ENCODE data around the gene GP5.

GP5 gene

GRCh38 chr3:194375473-194376240 is 23.4 kb downstream of the GP5 start:
- DNase-seq = no peak

DNA sequence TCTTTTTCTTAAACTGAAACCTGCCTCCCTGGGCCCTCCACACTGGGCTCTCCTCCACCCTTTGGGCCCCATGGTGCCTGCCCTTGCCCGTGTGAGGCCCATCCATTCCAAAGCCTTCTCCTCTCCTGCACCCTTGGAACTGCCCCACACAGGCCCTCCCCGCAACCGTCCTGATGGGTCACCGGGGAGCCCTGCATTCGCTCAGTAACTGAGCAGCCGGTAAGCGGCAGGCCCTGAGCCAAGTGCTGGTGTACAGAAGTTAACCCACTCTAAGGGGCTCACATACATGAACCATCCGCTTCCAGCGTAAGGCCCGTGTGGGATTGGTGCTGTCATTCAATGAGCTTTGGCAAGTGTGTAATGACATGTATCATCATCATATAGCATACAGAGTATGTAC is 24.1 kb downstream of the GP5 start:
- DNase-seq = no peak

- DNase-seq = no peak
These were observed 25.2 kb downstream of the GP5 start for GRCh38 chr3:194373899-194374298.

DNA sequence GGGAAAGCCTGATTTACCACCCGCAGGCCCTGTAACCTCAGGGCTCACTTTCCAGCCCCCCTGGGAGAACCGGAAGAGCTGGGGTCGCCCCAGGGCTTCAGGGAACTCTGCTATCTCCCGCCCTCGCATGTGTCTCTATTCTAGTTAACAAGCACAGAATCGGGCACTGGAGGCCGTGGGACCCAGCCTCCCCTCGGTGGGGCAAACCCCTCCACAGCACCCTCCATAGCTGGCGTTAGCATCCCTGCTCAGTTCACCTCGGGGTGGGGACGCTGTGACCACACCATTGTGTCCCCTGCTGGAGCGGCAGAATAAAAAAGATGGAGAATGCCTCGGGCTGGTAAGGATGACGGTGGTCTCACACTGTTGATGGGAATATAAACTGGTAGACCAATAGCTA is 26.0 kb downstream of the GP5 start:
- DNase-seq = no peak

GRCh38 chr3:194370753-194371152 is 28.3 kb downstream of the GP5 start:
- DNase-seq = no peak

- no peak for DNase-seq
These were observed 29.4 kb downstream of the GP5 start, which contains the start of gene LRRC15 for GRCh38 chr3:194369522-194370279. Gene LRRC15 (minus strand): TSS chr3:194369743. CDS start chr3:194361043, 8,700 bp downstream.

DNA sequence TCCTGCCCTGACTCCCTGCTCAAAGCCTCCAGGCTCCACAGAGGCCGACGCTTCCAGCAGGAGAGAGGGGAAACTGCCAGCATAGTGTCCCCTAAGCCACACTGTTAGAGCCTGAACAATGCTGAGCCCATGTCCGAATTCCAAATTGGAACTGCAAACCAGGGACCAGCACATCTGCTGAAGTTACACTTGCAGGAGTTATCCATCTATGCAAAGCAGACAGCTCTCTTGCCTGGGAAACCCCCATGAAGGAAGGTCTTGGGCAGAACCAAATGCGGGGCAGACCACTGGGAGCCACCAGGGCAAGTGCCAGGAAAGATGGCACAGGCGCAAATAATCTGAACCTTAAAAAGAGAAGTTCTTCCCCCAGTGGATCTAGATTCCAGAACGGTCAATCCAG is 30.1 kb downstream of the GP5 start:
- no peak for DNase-seq

DNA sequence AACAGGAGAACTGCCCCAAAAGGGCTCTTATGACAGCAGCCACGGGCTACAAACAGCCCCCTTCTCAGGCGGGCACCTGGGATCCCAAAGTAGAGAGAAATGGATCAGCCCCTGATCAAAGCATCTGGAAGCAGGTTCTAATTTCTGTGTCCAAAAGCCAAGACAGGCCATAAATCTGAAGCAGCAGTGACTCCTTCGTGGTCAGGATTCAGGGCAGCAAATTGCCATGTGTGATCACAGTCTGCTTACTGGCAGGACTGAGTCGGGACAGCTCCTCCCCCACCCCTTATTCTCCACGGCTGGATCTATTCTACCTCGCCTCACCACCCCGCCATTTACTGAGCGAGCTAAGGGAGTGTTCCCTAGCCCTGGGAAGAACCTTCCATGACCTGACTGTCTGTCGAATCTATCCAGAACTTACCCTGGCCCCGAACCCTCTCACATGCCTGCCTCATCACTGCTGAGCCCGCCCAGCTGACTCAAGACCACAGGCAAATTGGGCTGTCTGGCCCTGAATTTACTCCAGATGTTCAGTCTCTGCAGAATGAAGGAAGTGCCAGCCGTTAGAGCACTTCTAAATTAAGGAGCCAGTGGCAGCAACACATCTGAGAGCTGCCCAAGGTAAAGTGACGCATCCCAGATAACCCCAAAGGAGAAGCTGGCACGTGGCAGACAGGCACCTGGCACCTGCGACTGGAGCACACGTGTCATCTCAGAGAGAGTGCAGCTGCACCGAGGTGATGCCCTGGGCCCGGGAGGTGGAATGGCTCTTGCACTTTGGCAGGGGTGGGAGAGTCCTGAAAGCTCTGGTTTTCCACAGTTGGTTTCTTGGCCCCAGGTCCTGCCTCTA is 30.8 kb downstream of the GP5 start:
- no peak for DNase-seq

GRCh38 chr3:194365978-194366490 is 33.0 kb downstream of the GP5 start:
- DNase-seq = no peak

GRCh38 chr3:194365526-194365925 is 33.5 kb downstream of the GP5 start:
- DNase-seq = no peak

DNA sequence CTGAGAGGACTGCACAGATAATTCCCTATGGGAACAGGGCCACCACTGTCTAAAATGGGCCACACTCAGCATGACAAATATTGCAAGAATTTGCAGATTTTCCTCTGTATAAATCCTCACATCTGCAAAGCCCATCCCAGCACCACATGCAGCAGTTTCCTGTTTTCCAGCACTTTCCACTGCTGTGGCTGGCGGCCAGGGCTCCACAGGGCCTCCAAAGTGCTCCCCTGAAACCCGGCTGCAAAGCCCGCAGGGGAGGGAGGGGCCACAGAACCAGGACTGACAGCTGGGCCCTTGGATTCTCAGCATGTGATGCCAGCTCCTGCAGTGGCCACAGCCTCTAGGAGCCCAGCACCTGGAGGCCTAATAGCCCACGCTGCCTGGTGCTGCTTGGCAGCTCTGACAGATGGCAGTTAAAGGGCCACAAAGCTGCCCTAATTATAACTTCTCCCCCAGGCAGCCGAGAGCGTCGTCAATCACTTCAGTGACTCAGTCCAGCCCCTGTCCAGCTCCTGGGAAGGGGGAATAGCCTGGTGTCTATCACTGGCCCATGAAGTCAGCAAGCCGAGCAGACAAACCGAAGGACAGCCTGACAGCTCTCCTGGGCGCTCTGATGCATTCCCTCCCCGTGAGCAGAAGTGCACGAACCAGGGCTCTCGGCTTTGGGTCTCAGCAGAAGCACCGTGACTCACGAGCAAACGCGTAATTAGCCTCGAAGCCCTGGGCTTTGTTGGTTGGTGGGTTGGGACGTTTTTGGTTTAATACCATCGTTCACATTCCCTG is 34.2 kb downstream of the GP5 start:
- no peak for DNase-seq

GRCh38 chr3:194364314-194364651 is 34.8 kb downstream of the GP5 start:
- no peak for DNase-seq

DNA sequence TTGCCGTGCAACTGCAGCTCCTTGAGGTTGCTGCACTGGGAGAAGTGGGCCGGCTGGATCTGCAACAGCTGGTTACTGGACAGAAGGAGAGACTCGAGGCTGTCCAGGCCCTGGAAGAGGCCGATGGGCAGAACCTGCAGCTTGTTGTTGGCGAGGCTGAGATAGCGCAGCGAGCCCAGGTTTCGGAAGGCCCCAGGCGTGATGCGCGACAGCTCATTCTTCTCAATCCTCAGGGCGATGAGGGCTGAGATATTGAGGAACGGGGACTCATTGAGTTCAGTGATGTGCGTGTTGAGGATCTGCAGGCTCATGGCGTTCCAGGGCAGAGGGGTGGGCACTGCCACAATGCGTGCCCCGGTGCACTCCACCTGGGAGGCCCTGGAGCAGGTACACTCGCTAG is 38.5 kb downstream of the GP5 start:
- no peak for DNase-seq

- no peak for DNase-seq
These were observed 41.4 kb downstream of the GP5 start for GRCh38 chr3:194357681-194358080.

DNA sequence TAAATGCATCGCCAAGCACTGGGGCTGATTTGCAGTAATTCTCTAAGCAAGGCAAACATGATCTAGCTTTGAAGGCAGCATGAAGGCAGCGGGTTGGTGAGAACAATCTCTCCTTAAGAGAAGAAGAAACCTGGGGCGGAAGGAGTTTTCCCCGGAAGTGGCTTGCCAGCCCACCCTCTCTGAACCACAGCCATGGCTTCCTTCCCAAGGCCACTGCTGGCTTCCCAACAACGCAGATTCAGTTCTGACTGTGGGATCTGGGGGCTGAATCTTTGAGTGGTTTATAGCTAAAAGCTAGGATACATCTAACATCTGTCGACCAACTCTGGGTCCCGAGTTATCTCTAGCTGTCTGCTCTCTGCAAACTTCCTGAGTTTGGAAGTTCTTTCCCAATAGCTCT is 43.7 kb downstream of the GP5 start:
- DNase-seq = no peak

- DNase-seq = no peak
These were observed 44.8 kb downstream of the GP5 start for GRCh38 chr3:194354315-194354714.

DNA sequence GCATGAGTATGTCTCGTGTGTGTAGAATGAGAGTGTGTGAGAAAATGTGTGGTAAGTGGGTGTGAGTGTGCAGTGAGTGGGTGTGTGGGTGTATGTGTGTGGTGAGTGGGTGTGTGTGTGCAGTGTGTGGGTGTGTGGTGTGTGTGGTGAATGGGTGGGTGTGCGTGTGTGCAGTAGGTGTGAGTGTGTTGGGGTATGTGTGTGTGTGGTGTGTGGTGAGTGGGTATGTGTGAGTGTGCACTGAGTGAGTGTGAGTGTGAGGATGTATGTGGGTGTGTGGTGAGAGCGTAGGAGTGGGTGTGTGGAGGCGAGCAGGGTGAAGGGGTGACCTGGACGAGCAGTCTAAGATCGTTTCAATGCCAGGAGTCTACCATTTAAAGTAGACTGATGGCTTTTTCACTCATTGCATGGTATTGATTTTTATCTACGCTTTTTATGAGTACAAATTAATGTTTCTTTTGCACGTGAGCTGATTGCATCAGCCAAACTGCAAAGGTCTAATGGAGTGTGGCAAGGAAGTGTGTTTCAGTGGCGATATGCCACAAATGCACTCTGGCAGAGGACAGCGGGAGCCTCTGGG is 46.3 kb downstream of the GP5 start:
- no peak for DNase-seq

GRCh38 chr3:194351952-194352536 is 47.0 kb downstream of the GP5 start:
- DNase-seq = no peak

DNA sequence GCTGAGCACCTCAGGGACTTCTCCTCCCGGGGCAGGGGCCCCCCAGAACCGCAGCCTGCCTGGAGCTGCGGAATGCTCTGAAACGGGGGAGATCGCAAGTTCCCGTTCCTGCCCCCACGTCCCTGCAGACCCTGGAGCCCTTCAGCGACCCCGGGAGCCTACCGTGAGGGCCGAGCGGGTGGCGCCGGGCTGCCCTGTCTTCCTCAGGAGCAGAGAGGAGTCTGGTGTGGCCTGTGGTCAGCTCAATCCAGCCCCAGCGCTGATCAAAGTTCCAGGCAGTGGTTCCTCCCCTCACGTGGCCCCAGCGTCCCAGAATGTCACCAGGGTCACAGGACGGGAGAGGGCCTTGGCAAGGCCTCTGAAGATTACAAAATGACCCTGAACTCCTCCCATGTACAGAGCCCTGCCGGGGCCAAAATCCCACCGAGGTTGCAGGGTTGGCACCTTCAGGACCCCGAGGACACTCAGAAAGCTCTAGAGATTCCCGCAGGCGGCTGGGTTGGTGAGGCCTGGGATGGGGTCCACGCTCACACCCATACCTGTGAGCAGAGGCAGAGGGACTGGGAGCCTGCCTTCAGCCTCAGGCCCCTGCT is 47.9 kb downstream of the GP5 start, which contains the start of gene CPN2:
Gene CPN2, minus strand, starts transcription at position 249 of the 593 bp plus-strand sequence. CDS start 8,626 bp downstream, outside the sequence.
- no peak for DNase-seq

- no peak for DNase-seq
These were observed 48.4 kb downstream of the GP5 start for GRCh38 chr3:194350726-194351071.

- DNase-seq = no peak
These were observed 50.7 kb downstream of the GP5 start for GRCh38 chr3:194348354-194348753.

Data from inflammatory macrophage (primary cell).